ENCODE measurements around the gene PPCDC. TPM values are rescaled to one million over a fixed set of nuclear protein-coding genes. Genes with fewer than 3 reads are reported as not detected.

The PPCDC gene
- polyA plus RNA-seq, 1 of the 3 experiments (the other 2 are of a cell fraction): 19.8 TPM

- H3K4me1 ChIP-seq (ENCODE audit: control insufficient read depth in 1 of 2, insufficient read depth in 2 of 2, low read depth in 1 of 2, low read length in 1 of 2): no peaks in the 10 kb centered on the region; a peak in 1 of 4 replicates
- 75% methylated on average over 6 of the region's 6 CpGs for WGBS (ENCODE audit: low lambda C conversion rate)
- H3F3A ChIP-seq (replicated peaks; ENCODE audit: insufficient read depth): no peaks in the 10 kb centered on the region
- TF ChIP-seq, protein P1, sequence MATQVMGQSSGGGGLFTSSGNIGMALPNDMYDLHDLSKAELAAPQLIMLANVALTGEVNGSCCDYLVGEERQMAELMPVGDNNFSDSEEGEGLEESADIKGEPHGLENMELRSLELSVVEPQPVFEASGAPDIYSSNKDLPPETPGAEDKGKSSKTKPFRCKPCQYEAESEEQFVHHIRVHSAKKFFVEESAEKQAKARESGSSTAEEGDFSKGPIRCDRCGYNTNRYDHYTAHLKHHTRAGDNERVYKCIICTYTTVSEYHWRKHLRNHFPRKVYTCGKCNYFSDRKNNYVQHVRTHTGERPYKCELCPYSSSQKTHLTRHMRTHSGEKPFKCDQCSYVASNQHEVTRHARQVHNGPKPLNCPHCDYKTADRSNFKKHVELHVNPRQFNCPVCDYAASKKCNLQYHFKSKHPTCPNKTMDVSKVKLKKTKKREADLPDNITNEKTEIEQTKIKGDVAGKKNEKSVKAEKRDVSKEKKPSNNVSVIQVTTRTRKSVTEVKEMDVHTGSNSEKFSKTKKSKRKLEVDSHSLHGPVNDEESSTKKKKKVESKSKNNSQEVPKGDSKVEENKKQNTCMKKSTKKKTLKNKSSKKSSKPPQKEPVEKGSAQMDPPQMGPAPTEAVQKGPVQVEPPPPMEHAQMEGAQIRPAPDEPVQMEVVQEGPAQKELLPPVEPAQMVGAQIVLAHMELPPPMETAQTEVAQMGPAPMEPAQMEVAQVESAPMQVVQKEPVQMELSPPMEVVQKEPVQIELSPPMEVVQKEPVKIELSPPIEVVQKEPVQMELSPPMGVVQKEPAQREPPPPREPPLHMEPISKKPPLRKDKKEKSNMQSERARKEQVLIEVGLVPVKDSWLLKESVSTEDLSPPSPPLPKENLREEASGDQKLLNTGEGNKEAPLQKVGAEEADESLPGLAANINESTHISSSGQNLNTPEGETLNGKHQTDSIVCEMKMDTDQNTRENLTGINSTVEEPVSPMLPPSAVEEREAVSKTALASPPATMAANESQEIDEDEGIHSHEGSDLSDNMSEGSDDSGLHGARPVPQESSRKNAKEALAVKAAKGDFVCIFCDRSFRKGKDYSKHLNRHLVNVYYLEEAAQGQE (IDR thresholded peaks at IDR 0.05; ENCODE audit: low read depth, low read length): no peak
- TF ChIP-seq EZH2phosphoT487 (IDR thresholded peaks at IDR 0.05; ENCODE audit: borderline replicate concordance, low read depth) (no peak), YY1 (IDR thresholded peaks at IDR 0.05; ENCODE audit: low read depth) (no peak), FOXJ3 (CRISPR knock-in tag; IDR thresholded peaks at IDR 0.05) (no peak), USF1 (IDR thresholded peaks at IDR 0.05; ENCODE audit: borderline replicate concordance, low read depth) (no peak)
- H3K27ac ChIP-seq (ENCODE audit: low read depth in 2 of 2, low read length in 1 of 2): no peak overlapping the region
- ChIA-PET POLR2A (no interaction called here), CTCF (interaction anchor here (1.2 to 1.5 kb wide), 2 partner anchors 20 to 195 kb away, joined by 3 read pairs; no protein-coding TSS in a partner anchor)
- no peaks in the 10 kb centered on the region for H3K79me2 ChIP-seq (ENCODE audit: insufficient read depth)
- no peak for DNase-seq
- no peak overlapping the region for H2AFZ ChIP-seq (ENCODE audit: low read depth)
- H4K20me1 ChIP-seq (ENCODE audit: insufficient read depth): no peaks in the 10 kb centered on the region
- H3K9me3 ChIP-seq: no peaks in the 10 kb centered on the region
- H3K36me3 ChIP-seq (replicated peaks in 1 of 2; ENCODE audit: control insufficient read depth in 1 of 2, insufficient read depth in 2 of 2, low read length in 1 of 2): peaks cover 3 to 6% of the 10 kb centered on the region in 2 experiments
- no peaks in the 10 kb centered on the region for H3K9me2 ChIP-seq
- H3K9ac ChIP-seq: no peak overlapping the region
- no peak overlapping the region for H3K4me2 ChIP-seq
- H3K4me3 ChIP-seq (ENCODE audit: low read depth in 2 of 2, low read length in 1 of 2): no peak overlapping the region
- H3K27me3 ChIP-seq (ENCODE audit: insufficient read depth): no peaks in the 10 kb centered on the region
Observed at GRCh38 chr15:75008629-75009326, 14.6 kb upstream of the PPCDC start.

DNA sequence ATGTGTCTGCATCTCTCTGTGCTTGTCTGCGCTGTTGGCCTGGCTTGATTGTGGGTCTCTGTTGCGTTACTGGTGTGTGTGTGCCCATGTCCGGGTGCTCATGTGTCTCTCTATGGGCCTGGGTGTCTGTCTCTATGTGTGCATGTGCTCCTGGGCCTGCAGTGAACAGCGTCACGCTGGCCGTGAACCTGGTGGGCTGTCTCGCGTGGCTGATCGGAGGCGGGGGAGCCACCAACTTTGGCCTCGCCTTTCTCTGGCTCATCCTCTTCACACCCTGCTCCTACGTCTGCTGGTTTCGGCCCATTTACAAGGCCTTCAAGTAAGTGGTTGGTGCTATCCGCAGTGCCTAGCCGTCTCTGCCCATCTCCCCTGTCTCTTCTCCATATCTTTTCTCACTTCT lies 7.0 kb upstream of the PPCDC start:
- Histone ChIP-seq H3K4me3 (ENCODE audit: low read depth in 2 of 2, low read length in 1 of 2) (no peak overlapping the region), H3K4me2 (no peak overlapping the region), H3K36me3 (replicated peaks in 1 of 2; ENCODE audit: control insufficient read depth in 1 of 2, insufficient read depth in 2 of 2, low read length in 1 of 2) (peaks cover 0 to 19% of the 10 kb centered on the region in 2 experiments), H3K9me3 (no peaks in the 10 kb centered on the region), H3F3A (replicated peaks; ENCODE audit: insufficient read depth) (no peaks in the 10 kb centered on the region), H3K27me3 (ENCODE audit: insufficient read depth) (no peaks in the 10 kb centered on the region), H4K20me1 (ENCODE audit: insufficient read depth) (no peaks in the 10 kb centered on the region), H3K9me2 (no peaks in the 10 kb centered on the region), H3K79me2 (ENCODE audit: insufficient read depth) (no peaks in the 10 kb centered on the region), H3K9ac (no peak overlapping the region), H3K4me1 (ENCODE audit: control insufficient read depth in 1 of 2, insufficient read depth in 2 of 2, low read depth in 1 of 2, low read length in 1 of 2) (no peaks in the 10 kb centered on the region; a peak in 1 of 4 replicates), H2AFZ (ENCODE audit: low read depth) (no peak overlapping the region), H3K27ac (ENCODE audit: low read depth in 2 of 2, low read length in 1 of 2) (no peak overlapping the region)
- DNase-seq: no peak
- 95% methylated on average over 13 of the region's 15 CpGs for WGBS (ENCODE audit: low lambda C conversion rate)
- no peak for TF ChIP-seq TAF1 (IDR thresholded peaks at IDR 0.05; ENCODE audit: borderline replicate concordance, low read depth, low read length)
- no peak for TF ChIP-seq MXI1 (IDR thresholded peaks at IDR 0.05; ENCODE audit: low read depth, low read length)
- no peak for TF ChIP-seq FOXM1 (IDR thresholded peaks at IDR 0.05; ENCODE audit: low read depth)
- no peak for TF ChIP-seq IRF3 (IDR thresholded peaks at IDR 0.05; ENCODE audit: low read depth, low read length)
- no peak for TF ChIP-seq SIN3A (IDR thresholded peaks at IDR 0.05; ENCODE audit: borderline replicate concordance, low read depth, low read length)
- no peak for TF ChIP-seq RFX5 (IDR thresholded peaks at IDR 0.05; ENCODE audit: low read length)
- TF ChIP-seq CHD2 (IDR thresholded peaks at IDR 0.05; ENCODE audit: low read length, partially characterized antibody): no peak
- no peak for TF ChIP-seq RAD21 (IDR thresholded peaks at IDR 0.05; ENCODE audit: low read length)
- TF ChIP-seq NRF1 (IDR thresholded peaks at IDR 0.05; ENCODE audit: low read depth, low read length): no peak
- TF ChIP-seq YY1 (IDR thresholded peaks at IDR 0.05; ENCODE audit: low read depth): no peak
- TF ChIP-seq, protein P1 (IDR thresholded peaks at IDR 0.05; ENCODE audit: low read depth, low read length): no peak
- CTCF ChIA-PET: no interaction called here
- POLR2A ChIA-PET: no interaction called here
